Renal pelvis (tissue), 4 donors: Measurements from ENCODE around the gene NTM. TPM values are rescaled to one million over a fixed set of nuclear protein-coding genes. Genes with fewer than 3 reads are reported as not detected.
"Not testable (repeated sequence)": the region's sequence is repeated elsewhere in the genome, so short reads cannot be mapped to it uniquely, and the experiment has no call there.

Experiments
- DNase-seq: peaks from one replicate; pipeline ENCODE4 v3.0.0-alpha.2; 2013
- polyA plus RNA-seq, 3 donors: library from polyadenylated mRNA; unstranded; fragments of 120-200 nt; gene quantifications; one replicate each; pipeline ENCODE4 v1.2.1, GENCODE V29; 2013; ENCODE audit not compliant: insufficient read length in 3 of 3

Gene NTM
- polyA plus RNA-seq, 3 donors = 37.2 to 44.8 (median 37.5) TPM

DNA sequence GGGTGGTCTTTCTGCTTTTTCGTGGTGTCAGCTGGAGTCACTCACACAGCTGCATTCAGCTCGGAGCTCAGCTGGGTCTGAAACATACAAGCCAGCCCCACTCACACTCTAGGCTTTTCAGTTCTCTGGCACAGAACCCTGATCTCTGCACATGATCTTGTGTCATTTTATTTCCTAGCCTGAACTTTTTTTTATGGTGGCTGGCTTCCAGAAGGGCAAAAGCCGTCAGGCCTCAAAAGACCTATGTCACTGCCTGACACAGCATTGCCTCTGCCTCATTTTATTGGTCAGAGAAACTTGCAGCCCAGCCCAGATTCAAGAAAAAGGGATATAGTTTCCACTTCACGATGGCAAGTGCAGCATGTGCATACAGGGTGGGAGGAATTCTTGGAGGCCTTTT lies 117.8 kb downstream of the NTM start:
- DNase-seq = no peak

DNA sequence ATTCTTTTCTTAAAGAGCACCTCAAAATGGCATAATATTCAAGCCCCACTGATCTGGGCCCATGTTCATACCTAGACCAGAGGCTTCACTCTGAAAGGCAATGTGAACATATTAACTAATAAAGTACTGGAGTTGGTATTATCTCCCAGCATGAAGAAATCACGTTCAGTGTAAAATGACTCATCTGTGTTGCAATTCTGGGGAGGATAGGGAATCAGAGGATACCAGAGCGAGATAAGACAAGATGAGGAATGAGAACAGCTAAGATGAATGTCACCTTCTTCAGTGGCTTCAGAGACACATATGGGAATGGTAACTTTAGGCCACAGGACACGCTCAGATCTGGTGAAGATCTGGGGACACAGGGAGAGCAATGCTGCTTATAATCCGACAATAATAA lies 121.1 kb downstream of the NTM start:
- no peak for DNase-seq

DNA sequence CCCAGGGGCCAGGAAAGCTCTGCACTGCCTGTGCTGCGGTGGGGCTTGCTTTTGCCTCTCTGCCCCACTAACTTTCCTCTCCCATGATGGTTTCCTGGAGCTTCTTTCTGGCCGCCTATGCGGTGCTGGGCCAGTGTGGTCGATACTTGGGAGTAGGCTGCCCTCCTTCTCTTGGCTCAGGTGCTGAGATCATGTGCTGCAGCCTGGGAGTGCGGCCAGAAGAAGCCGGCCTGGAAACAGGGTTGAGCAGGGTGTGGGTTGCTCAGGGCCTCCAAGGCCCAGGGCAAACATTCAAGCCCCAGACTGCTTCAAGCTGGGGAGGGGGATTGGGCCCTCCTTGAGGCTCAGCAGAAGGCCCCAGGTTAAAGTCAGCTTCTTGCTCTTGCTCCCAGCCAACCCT lies 125.0 kb downstream of the NTM start:
- DNase-seq = no peak

DNA sequence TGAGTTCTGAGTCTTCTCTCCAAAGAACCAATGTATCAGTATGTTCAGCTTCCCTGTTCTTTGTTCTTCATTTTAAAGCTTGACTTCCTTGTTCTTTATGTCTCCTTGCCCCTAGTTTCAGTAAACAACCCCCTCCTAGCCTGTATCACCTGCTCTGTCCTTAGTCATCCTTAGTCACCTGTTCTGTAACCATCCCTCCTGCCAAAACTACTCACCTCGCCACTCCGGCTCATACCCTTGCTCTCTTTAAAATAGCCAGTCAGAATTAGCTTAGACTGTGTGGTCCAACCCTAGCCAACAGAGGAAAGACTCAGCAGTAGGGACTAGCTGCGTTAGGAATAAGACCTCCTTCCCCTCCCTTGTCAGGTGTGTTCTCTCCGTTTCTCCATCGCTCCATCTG lies 127.3 kb downstream of the NTM start:
- not testable (repeated sequence) for DNase-seq

DNA sequence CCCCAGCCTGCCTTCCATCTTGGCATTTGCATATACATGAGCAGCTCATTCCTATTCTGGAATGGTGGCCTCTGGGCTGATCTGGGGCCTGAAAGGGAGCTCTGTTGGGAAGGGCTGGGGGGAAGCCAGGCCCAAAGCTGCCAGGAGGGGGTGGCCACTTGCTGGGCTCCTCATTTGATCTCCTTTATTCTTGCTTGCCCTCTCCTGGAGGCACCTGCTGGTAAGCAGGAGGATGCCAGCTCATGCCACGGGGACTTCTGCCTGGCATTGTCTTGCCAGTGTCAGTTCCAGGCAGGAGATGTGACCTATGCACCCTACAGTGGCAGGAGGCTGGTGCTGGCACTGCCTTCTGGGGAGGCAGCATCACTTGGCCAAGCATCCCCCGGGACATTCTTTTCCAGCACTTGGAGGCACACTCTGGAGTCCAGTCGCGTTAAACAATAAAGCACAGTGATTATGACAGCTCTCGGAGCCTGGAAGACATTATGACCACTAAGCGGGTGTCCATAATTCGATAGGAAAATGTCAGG lies 128.3 kb downstream of the NTM start:
- DNase-seq = no peak

DNA sequence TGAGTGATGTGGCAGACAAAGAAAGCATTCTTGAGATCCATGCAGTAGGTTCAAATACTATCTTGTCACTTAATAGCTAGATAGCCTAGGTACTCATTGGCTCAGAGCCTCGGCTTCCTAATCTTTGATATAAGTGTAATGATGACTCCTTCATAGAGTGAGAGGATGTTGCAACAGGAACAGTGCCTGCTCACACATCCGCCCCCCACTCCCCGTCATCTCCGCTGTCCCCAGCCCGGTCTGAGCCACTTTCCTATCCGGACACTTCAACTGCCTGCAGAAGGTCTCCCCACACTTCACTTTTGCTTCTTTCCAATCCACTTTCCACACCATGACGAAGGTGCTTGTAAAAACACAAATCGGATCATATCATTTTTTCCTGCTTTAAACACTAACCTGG lies 128.8 kb downstream of the NTM start:
- no peak for DNase-seq

DNA sequence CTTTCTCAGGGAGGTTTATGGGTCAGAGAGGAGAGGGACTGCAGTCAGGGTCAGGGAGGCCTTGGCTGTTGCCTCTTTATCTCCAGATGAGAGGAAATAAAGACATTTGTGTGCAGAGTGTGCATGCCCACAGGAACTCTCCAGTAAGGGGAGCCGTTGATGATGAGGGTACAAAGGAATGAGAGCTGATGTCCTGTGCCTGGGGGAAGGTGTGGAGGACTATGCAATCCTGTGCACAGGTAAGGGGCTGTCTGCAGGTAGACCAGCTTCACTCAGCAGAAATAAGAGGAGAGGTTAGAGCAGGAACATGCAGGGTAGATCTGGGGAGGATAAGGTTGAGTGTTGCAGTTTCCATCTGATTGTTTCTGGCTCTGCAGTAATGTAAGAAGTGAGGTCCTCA lies 132.6 kb downstream of the NTM start:
- no peak for DNase-seq

DNA sequence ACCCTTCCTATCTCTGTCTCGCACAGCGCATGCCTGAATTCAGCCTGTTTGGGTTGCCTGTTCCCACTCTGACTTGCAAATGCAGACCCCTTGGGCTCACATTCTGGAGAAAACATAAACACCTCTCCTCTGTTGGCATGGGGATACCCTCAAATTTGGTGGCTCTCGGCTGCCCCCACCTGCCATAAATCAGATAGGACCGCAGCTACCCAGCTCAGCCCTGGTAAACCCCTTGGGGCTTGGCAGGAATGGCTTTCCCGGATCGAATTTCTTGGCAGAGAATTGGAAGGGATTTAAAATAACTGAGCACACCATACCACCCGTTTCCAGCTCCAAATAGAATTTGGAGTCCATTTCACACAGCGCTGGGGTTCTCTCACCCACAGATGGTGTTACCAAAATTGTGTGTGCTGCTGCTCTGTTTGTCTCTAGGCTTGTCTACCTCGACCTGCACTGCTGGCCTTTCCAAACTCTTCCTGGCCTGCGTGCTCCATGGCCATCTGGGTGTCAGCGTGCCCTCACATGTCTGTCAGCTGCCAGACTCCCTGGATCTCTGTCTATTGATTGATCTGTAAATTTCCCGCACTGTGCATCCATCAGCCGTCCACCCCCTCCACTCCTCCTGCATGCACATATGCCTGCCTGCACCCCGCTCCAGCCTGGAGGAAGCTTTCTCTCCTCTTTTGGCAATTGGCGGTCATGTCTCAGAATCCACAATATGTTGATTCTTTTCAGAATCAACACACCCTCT lies 134.0 kb downstream of the NTM start:
- DNase-seq = peak; percentile 43

DNA sequence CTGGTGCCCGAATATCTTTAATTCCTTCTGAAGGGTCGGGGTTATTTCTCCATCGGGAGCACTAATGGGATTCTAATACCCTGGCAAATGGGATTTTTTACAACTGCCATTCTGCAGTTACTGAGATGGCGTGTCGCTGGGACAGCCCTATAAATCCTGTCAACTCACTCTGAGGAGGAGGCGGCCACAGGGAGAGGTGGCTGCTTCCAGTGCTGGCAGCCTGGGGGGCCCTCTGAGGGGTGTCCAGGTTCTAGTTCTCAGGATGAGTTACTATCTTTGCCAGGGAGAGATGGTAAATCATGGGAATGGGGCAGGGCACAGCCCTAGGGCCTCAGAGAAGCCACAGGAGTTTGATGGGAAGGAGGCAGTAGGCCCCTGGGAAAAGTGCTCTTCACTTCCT lies 135.9 kb downstream of the NTM start:
- DNase-seq = no peak

DNA sequence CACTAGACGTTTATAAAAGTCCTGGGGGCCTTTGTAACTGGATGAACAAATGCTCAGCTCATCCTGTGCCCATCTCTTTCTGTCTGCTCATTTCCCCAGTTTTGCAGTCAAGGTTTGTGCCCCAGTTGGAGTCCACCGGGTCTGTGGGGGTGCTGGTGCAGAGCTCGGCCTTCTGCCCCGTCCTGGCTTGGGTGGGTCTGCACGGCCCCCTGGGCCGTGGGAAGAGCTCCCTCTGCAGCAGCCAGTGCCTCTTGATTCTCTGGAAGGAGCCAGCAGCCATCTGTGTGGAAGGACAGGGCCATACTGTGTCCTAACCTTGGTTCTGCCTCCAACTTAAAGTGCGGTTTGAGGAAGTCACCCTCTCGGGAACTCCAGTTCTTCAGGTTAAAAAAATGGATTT lies 140.2 kb downstream of the NTM start:
- no peak for DNase-seq

DNA sequence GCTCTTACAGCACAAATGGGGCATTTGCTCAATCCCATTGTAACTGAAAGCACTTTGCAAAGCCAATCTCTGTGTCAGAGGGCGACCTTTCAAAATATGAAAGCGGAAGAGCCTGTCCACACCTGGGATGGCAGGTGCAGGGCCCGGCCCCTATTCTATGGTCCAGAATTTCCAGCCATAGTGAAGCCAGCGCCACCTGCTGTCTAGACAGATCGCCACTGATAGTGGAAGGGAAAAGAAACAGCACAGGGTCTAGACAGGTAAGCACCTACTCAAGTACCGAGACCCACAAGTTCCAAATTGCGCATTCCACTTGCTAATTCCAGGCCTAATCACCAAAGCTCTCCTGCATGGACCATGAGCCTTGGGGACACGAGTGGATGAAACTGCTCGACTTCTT lies 141.4 kb downstream of the NTM start:
- peak; percentile 35 for DNase-seq

DNA sequence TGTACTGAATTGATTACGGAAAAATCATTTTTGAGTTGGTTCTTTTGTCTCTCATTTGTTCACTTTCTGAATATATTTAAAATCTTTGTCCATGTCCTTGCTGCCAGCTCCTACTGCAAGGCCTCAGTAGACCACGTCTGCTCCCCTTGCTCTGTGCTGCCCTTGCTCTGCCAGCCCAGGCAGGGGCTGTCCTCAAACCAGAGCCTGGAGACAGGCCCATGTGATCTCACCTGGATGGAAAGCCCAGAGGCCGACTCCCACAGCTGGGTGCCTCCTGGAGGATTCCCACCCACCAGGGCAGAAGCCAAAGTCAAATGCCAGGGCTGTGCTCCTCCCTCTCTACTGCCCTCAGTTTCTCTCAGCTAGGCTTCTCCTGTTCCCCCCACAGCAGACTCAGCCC lies 141.8 kb downstream of the NTM start:
- DNase-seq = no peak

DNA sequence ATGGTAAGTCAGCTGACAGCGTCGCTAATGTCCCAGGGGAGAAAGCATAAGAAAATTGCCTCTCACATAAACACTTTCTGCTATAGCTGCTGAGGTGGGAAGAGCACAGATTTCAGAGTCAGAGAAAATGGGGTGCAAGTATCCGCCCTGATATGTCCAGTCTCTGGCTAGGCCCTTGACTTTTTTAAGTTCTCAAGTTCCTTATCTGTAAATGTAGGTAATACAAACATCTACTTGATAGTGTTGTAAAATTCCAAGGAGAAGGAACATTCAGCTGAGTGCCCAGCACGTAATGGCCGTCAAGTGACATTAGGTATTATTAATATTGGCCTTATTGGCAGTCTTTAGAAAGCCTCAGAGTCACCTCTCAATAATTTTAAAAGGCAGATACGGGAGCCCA lies 143.6 kb downstream of the NTM start:
- DNase-seq = no peak

DNA sequence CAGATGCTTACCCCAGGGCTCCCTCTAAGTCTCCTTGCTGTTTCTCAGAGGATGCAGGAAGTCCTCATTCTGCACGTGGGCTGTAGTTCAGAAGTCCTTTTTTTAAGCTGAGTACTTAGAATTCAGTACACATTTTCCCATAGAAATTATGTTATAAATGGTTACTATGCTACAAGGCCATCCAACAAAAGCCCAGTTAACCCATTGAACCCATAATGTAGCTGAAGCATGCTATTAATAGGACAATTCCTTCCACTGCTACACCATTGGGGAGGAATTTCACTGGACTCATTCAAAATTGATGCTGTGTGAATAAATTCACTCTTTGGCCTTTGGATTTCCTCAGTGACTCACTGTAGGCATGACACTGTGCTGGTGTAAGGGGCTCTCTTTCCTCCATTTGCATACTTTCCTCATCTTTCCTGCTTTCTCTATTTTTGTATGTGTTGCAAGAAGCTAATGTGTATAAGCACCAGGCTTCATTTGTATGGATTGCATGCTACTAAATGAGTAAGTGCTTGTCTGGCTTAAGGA lies 148.0 kb downstream of the NTM start:
- no peak for DNase-seq

DNA sequence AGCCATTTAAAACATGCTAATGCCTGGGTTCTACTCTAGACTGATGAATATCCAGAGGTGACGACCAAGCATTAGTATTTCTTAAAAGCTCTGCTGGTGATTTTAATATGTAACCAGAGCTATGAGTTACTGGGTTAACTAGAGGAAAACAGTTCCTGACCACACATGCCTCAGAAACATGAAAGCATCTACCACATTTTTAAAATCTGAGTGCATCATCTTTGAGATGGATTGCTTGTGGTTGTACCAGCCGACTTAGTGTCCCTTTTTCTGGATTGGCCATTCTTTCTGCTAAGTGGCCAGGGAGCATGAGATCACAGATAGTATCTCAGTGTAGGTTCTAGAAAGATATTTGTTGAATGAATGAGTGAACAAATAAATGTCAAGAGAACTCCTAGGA lies 152.4 kb downstream of the NTM start:
- no peak for DNase-seq

DNA sequence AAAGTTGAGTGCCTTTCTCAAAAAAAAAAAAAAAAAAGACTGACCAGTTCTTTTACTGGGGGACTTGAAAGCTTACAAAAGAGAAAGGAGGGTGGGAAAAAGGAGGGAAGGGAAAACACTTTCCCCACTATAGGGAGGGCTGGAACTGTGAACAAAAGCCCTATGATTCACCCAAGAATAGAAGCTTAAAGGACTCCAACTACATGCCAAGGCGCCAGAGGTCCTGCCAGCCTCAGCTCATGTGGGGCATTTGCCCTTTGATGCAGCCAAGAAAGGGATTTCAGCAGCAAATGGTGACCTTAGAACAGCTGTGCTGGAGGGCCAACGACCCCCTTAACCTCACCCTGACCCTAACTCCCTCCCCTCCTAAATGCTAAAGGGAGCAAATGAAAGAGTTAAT lies 160.0 kb downstream of the NTM start:
- no peak for DNase-seq

DNA sequence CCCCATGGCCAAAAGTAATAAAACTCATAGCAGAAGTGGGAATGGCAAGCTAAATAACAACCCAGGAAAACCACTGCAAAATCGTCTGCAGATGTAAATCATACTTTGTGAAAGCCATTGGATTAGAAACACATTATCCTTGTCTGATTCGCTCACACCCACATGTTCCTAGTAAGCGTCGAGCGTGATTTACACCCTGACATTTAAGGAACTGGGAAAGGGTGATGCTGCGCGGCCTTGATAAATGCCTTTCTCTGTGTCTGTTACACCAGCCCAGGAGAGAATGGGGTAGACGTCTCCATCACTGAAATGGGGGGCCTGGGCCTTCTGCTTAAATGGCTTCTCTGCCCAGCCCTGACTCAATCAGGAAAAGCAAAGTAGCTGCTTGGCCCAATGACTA lies 162.7 kb downstream of the NTM start:
- no peak for DNase-seq

DNA sequence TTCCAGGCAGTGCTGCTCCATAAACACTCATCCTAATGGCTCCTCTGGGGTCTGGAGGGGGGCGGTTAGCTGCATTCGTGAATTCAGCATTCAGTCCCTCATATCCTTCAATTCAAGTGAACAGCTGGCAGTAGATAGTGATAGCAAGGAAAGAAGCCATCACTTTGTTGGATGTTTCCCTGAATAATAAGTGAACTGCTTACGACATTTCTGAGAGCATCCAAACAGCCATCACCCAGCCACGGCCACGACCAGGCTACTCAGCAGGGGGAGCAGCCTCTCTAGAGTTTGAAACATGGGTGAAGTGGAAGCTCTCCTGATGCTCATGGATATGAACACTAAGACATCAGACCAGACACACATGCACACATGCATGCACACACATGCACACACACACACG lies 163.6 kb downstream of the NTM start:
- DNase-seq = no peak

DNA sequence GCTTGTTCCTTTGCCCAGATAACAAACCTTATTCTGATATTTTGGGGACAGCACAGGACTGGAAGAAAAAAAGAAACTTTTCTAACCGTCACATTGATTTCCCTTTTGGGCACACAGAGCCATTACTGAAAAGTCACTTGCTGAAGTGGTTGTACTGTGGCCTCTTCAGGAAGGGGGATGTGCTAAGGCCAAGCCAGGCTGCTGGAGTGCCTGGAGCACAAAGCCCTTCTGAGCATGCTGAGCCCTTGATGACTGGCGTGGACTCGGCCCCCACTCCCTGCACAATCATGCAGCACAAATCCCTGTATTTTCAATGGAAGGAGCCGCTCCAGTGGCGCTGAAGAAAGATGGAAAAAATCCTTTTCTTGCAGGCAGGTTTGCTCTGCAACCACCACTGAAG lies 164.2 kb downstream of the NTM start:
- DNase-seq = no peak

DNA sequence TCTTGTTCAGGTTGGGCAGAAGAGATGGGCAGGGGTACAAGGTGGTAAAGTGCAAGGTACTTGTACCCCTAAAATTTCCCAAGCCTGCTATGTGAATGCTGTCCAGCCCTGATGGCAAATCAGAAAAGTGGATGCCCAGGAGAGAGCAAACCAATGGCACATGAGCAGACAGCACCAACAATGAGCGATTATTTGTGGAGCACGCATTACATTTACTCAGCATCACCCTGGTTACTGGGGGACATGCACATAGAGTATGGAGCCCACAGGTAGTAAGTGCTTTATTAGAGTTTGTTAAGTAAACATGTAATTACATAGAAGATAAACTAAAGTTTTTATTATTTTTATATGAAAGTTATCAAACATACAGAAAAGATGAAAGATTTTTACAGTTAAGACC lies 165.7 kb downstream of the NTM start:
- no peak for DNase-seq

DNA sequence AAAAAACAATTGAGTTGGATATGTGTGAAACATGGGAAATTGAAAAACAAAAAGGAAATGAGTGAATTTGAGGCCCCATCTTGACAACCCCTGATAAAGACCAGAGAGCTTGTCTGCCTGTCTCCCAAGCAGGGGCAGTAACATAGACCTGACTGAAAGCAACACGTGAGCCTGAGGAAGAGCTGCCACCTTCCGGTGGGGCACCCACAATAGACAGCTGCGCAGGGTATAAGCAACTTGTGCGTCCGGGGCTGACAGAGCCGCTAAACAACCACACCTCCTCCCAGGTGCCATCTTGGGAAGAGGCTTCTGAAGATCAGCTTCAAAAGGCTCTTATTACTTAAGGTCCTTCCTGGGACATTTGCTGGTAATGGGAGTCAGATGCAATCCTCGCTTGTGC lies 166.8 kb downstream of the NTM start:
- no peak for DNase-seq

DNA sequence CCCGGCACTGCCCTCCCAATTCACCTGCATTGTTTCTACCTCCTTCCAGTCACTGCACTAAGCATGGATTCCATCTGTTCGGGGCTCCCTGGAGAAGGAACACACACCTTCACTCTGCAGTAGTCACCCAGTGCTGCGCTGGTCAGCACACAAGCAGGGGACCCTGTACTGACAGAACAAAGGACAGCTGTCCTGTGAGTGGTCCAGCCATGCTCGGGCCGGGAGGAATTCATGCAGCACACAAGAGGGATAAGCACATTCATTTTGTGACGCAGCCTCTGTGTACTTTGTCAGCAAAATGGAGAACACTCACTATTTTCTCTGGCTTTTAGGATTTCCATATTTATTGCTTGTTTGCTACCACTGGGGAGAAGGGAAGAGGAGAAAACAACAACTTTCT lies 167.3 kb downstream of the NTM start:
- no peak for DNase-seq

DNA sequence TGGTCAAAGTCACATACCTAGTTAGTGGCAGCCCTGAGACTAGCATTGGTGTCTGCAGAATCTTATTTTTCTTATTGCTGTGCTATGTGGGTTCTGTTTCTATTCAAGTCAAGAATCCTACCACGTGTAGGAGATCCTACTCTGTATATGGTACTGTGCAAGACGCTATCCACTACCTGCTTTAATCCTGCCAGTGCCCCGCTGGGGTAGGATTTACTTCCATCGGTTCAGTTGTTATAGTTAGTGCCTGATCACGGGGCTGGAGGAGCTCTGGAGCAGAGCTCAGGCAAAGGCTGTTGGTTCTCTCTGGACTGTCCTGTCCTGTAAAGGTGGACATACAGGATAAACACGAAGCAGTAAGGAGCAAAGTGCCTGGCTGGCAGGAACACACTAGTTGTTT lies 167.9 kb downstream of the NTM start:
- no peak for DNase-seq

DNA sequence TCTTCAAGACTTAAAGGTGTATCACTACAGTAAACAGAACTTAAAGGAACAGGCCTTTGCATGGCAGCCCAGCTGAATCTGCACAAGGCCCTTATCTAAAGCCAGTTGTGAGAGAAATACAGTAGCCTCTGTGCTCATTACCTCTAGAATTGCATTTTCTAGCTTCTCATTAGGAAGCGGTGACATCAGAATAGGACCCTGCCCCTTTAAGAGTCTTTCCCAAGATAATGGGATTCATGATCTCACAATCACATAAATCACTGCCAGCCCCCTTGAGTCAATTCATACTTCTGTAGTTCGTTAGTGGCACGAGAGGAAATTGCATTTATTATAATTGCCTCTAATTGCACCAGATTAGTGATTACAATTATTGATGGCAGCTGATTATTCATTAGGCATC lies 170.3 kb downstream of the NTM start:
- no peak for DNase-seq
